ENCODE data around the gene FLOT1. TPM values are rescaled to one million over a fixed set of nuclear protein-coding genes. Genes with fewer than 3 reads are reported as not detected.

FLOT1 gene
- total and polyA plus RNA-seq, 2 donors (not counting 1 experiment from before 2014, with no cell fraction given) = 71.2 to 79.4 TPM

DNA sequence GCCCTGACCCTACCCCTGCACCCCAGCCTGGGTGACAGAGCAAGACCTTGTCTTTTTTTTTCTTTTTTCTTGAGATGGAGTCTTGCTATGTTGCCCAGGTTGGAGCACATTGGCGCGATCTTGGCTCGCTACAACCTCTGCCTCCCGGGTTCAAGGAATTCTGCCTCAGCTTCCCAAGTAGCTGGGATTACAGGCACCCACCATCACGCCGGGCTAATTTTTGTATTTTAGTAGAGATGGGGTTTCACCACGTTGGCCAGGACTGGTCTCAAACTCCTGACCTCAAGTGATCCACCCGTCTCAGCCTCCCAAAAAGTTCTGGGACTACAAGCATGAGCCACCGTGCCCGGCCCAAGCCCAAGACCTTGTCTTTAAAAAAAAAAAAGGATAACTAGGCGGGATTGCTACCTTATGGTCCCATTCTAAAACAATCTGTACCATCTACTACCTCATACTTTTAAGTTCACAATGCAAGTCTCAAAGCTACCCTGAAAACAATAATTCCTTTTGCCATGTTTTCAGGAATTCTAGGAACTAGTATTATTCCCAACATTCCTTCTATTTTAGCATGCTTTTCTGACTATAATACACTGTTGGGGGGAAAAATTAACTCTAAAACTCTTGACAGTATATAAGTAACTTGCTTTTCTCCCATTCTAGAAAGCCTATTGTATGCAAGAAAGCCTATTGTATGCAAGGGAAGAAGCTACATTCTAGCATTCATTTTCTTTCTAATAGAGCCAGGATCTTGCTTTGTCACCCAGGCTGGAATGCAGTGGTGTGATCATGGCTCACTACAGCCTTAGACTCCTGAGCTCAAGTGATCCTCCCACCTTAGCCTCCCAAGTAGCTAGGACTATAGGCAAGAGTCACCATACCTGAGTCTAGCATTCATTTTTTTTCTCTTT is 15.7 kb downstream of the FLOT1 start:
- Histone ChIP-seq H3K79me2 (ENCODE audit: control insufficient read depth, insufficient read depth, low read length) (peaks cover 89% of the 10 kb centered on the region), H3K9me3 (ENCODE audit: control extremely low read depth in 1 of 3, control insufficient read depth in 2 of 3, insufficient read depth in 1 of 3, low read length in 2 of 3) (no peaks in the 10 kb centered on the region), H3K27me3 (replicated peaks in 1 of 4; ENCODE audit: control extremely low read depth in 1 of 4, control insufficient read depth in 3 of 4, insufficient read depth in 4 of 4, low read length in 3 of 4) (no peaks in the 10 kb centered on the region), H3K4me1 (ENCODE audit: control insufficient read depth in 2 of 2, insufficient read depth in 2 of 2, low read length in 2 of 2) (peaks cover 22 to 30% of the 10 kb centered on the region in 2 donors), H3K4me3 (ENCODE audit: control extremely low read depth in 1 of 5, extremely low read depth in 1 of 5, insufficient read depth in 1 of 5, low read depth in 2 of 5, low read length in 4 of 5) (no peak overlapping the region), H3K4me2 (replicated peaks; ENCODE audit: low read depth, low read length, poor library complexity, severe bottlenecking) (no peak overlapping the region), H3K36me3 (replicated peaks in 1 of 2; ENCODE audit: control extremely low read depth in 1 of 2, control insufficient read depth in 1 of 2, extremely low read depth in 1 of 2, insufficient read depth in 2 of 2, low read length in 1 of 2) (peaks cover 6 to 60% of the 10 kb centered on the region in 2 experiments), H3K27ac (ENCODE audit: low read length in 2 of 2) (peak overlapping the region in 1 of 2 donors; percentile 37), H4K20me1 (ENCODE audit: control insufficient read depth, insufficient read depth, low read length, poor library complexity, severe bottlenecking) (peaks cover 40% of the 10 kb centered on the region), H3K9ac (ENCODE audit: low read length) (no peak overlapping the region), H2AFZ (ENCODE audit: insufficient read depth, low read depth, low read length, poor library complexity, severe bottlenecking) (no peak overlapping the region)
- peak overlapping the region; percentile 38 for H3K27ac Mint-ChIP-seq
- WGBS (ENCODE audit: insufficient coverage) = 89% methylated on average over 7 of the region's 11 CpGs
- POLR2A ChIA-PET = interaction anchor here (0.7 to 1.5 kb wide), 3 partner anchors 48 to 236 kb away, joined by 3 to 13 read pairs (median 3); no protein-coding TSS in a partner anchor
- peaks cover 48% of the 10 kb centered on the region for H3K4me1 Mint-ChIP-seq
- TF ChIP-seq, protein P1, sequence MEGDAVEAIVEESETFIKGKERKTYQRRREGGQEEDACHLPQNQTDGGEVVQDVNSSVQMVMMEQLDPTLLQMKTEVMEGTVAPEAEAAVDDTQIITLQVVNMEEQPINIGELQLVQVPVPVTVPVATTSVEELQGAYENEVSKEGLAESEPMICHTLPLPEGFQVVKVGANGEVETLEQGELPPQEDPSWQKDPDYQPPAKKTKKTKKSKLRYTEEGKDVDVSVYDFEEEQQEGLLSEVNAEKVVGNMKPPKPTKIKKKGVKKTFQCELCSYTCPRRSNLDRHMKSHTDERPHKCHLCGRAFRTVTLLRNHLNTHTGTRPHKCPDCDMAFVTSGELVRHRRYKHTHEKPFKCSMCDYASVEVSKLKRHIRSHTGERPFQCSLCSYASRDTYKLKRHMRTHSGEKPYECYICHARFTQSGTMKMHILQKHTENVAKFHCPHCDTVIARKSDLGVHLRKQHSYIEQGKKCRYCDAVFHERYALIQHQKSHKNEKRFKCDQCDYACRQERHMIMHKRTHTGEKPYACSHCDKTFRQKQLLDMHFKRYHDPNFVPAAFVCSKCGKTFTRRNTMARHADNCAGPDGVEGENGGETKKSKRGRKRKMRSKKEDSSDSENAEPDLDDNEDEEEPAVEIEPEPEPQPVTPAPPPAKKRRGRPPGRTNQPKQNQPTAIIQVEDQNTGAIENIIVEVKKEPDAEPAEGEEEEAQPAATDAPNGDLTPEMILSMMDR (IDR thresholded peaks at IDR 0.05) = no peak
- TF ChIP-seq EZH2 (IDR thresholded peaks at IDR 0.05; ENCODE audit: borderline replicate concordance, insufficient read depth, low read depth, low read length, poor library complexity, severe bottlenecking) = no peak
- ATAC-seq (ENCODE audit: low read depth) = no peak
- DNase-seq = no peak
- no peak overlapping the region for H3K4me3 Mint-ChIP-seq
- H3K9me3 Mint-ChIP-seq (ENCODE audit: insufficient read depth) = no peaks in the 10 kb centered on the region
- CTCF ChIA-PET = interaction anchor here (0.8 to 22.5 kb wide), 8 partner anchors 9 to 244 kb away, joined by 3 to 963 read pairs (median 4); partner anchors contain the start of gene DHX16
- H3K27me3 Mint-ChIP-seq = no peaks in the 10 kb centered on the region
- intact Hi-C loops (cut with micrococcal nuclease) = no loop called here

All from B cell (primary cell).